GM12864 (cell line): ENCODE measurements around the gene DDA1.
A peak's percentile ranks its signal among the peaks of the same experiment; 100 is the strongest.

Source experiments
- DNase-seq: peaks from one replicate; pipeline ENCODE4 v3.0.0-alpha.2; 2011; ENCODE audit warnings: low read depth
- H3K4me3 ChIP-seq: 2 replicates; pipeline ENCODE4 v1.5.1; 2011; ENCODE audit warnings: mild to moderate bottlenecking, low read depth, low read length, control low read depth
- CTCF ChIP-seq: IDR thresholded peaks from 2 replicates; pipeline ENCODE4 v1.5.1; 2011; ENCODE audit warnings: low read depth, mild to moderate bottlenecking, moderate library complexity, low read length, control low read depth, inconsistent platforms; ENCODE audit errors: missing control alignments

Gene DDA1

DNA sequence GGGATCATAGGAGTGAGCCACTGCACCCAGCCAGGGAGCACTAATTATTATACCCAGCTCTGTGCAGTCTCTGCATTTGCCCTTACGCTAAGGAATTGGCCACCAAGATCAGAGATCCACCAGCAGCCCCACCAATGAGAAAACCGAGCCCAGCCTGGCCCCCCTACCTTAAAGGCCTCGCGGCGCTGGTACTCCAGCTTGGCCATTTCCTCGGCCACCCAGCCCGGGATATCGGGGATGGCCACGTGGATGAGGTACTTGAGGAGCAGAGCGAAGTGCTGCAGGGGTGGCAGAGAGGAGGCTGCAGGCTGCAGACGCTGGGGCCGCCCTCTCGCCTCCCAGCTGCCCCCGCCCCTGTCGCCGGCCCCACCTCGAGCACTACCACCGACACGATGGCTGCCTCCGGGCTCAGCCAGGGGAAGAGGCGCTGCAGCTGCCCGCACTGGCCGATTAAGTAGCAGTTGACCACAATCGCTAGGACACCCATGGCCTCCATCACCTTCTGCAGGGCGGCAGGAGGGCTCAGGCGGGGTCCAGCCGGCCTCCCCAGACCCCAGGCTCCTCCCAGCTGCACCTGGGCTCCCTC lies 17.8 kb downstream of the DDA1 start:
- DNase-seq: no peak
- no peak overlapping the region for H3K4me3 ChIP-seq
- no peak for TF ChIP-seq CTCF

DNA sequence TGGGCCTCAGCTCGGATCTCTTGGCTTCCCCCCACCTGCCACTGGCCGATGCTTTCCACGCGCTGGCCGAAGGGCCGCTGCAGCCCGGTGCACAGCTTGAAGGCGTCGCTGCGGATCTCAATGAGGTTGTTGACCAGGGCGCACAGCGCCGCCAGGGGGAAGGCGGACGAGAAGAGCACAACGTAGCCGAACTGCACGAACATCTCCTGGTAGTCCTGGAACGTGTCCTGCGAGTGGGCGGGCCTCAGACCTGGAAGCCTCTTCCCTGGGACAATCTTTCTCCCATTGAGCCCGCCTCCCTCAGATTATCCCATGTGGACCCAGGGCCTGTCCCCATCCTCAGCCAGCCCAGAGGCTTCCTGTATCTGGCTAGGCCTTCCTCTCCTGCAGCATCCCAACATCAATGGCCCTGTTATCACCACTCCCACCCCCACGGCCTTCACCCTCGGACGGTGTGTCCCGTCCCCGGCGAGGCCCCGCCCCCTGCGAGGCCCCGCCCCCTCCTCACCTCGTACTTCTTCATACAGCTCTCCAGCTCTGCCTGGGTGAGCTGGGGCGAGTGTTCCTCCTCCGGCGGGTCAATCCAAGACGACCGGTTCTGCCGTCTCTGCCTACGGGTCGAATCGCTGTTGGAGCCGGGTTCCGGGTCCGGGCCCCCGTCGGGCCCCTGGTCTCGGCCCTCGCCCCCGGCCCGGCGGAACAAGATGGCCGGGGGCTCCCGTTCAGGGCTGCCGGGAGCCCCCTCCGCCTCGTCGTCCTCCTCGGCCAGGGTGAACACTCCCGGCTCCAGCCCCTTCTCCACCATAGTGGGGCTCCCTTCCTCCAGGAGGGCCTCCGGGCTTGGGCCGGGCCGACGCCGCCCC lies 18.5 kb downstream of the DDA1 start:
- DNase-seq: no peak
- no peak for TF ChIP-seq CTCF
- peak overlapping the region; percentile 11 for H3K4me3 ChIP-seq

- H3K4me3 ChIP-seq: peak overlapping the region; percentile 11
- DNase-seq: no peak
- TF ChIP-seq CTCF: no peak
Measured at GRCh38 chr19:17328517-17329365, 19.4 kb downstream of the DDA1 start.

- H3K4me3 ChIP-seq: no peak overlapping the region
- no peak for DNase-seq
- no peak for TF ChIP-seq CTCF
Measured at GRCh38 chr19:17329366-17330261, 20.3 kb downstream of the DDA1 start.

DNA sequence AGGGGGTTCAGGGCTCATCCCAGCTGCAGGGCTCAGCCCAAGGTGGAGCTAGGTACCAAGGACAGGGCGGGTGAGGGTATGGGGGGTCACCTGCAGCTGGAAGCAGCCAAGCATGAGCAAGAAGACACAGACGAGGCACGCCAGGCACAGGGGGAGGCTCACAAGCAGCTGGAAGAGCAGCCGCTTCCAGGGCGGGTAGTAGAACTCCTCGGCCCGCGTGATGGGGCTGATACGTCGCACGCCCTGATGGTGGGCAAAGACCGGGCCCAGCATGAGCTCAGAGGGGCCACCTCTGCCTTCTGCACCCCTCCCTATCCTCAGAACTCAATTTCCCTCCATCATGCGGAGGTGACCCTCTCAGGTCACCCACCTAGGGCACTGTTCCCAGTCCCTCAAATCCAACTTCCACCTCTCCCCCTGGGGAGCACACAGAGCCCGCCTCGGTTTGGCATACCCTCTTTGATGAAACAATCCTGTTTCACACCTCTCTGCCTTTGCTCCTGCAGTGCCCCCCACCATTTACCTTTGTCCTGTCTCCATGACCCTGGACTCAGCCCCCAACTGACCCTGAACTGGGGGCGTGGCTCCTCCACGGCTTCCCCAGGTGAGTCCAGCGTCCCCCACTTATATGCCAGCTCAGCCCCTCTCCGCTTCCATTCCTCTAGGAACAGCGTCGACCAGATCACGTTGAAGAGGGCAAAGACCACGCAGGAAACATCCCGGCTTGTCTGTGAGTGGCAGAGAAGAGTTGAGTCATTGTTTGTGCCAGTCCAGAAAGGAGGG lies 21.1 kb downstream of the DDA1 start:
- no peak for TF ChIP-seq CTCF
- DNase-seq: no peak
- H3K4me3 ChIP-seq: no peak overlapping the region
